CD4-positive, alpha-beta T cell treated with Interleukin-2 at 100 ng/mL for 4 hours (primary cell): ENCODE data around the gene RNF212B.
"Not testable (repeated sequence)": the region's sequence is repeated elsewhere in the genome, so short reads cannot be mapped to it uniquely, and the experiment has no call there.

Experiments used
- DNase-seq: peaks from one replicate; pipeline ENCODE4 v3.0.0-alpha.2; 2020; ENCODE audit warnings: low spot score

RNF212B gene, protein sequence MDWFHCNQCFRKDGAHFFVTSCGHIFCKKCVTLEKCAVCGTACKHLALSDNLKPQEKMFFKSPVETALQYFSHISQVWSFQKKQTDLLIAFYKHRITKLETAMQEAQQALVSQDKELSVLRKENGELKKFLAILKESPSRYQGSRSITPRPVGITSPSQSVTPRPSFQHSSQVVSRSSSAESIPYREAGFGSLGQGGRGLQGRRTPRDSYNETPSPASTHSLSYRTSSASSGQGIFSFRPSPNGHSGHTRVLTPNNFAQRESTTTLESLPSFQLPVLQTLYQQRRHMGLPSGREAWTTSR

DNA sequence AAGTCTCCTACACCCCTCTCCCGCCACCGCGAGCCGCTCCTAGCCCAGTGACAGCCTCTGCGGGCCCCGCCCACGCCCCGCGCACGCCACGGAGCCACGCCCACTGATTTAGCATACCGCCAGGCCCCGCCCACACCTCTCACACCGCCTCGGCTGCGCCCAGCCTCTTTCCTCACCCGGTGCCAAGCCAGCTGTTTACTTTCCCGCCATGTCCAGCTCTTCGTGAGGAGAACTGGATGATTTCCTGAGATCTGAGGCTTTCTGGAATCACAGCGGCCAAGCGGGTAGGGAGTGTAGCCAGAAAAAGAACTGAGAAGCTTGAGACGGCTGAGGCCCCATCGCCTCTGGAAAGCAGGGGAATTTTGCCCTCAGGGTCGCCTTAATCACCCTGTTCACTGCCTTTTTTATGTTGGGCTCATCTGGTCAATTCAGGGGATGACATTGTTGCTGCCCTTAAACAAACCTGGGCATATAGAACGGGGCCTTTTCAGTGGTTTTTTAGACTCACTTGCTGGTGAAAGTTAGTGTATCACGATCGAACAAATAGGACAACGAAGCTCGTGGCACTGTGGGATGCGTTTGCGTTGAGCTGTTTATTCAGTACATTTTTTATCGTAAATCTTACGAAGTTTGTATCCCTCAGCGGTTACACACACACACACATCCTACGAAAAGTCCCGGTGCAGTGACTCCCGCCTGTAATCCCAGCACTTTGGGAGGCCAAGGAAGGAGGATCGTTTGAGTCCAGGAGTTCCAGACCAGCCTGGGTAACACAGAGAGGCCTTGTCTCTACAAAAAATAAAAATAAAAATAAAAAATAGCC is at the start of gene RNF212B:
RNF212B (plus strand) TSS at position 165 of the 823 bp plus-strand sequence. CDS start 2,410 bp downstream, outside the sequence.
- DNase-seq = peak; percentile 59

DNA sequence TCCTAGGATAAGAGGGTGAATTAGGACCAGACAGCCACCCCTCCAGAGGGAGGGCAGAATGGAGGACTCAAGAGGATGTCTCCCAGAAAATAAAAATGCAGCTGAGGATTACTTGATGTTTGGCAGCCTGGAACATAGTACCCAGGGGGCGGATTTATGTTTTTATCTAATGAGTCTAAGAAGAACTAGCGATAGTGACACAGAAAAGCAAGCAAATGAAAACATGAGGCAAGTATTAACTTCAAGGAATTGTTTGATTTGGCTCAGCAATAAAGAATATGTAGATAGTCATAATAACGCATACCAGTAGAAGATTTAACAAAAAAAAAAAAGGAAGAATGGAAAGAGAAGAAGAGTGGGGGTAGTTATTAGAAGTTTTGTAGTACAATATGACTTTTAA is 44.3 kb upstream of the RNF212B start:
- no peak for DNase-seq

DNA sequence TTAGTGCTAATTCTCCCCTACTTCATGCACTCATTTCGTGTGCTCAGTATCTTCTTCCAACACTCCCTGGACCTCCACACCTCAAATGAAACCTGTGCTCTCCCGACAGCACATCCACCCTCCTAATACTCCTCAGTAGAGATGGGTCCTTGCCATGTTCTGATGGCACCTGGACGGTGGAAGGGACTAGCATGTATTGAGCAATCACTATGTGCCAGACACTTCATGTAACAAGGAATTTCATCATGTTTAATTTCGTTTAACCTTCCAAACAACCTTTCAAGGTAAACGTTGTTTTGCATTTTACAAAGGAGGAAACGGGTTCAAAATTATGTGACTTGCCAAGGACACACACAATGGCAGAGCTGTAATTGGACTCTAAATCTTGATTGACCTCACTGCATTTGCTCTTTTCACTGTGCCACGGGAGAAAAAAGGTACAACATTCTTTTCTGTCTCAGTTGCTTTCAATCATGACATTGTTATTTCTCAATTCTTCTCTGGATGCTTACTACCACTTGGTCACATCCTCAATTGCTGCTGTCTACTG is 42.1 kb upstream of the RNF212B start:
- DNase-seq = no peak

DNA sequence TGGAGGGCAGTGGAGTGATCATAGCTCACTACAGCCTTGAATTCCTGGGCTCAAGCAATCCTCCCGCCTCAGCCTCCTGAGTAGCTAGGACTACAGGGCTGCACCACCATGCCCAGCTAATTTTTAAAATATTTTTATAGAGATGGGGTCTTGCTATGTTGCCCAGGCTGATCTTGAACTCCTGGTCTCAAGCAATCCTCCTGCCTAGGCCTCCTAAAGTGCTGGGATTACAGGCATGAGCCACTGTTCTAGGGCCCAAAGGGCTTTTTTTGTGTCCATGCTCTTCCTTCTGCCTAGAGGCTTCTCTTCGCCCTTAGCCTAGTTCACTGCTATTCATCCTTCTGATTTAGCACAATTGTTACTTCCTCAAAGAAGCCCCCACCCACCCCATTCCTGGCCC is 41.2 kb upstream of the RNF212B start:
- not testable (repeated sequence) for DNase-seq

DNA sequence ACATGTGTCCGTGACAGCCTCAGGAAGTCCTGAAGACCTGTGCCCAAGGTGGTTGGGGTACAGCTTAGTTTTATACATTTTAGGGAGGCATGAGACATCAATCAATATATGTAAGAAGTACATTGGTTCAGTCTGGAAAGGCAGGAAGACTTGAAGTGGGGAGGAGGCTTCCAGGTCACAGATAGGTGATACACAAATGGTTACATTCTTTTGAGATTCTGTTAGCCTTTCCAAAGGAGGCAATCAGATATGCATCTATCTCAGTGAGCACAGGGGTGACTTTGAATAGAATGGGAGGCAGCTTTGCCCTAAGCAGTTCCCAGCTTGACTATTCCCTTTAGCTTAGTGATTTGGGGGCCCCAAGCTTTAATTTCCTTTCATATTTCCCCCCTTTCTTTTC is 38.6 kb upstream of the RNF212B start:
- not testable (repeated sequence) for DNase-seq

DNA sequence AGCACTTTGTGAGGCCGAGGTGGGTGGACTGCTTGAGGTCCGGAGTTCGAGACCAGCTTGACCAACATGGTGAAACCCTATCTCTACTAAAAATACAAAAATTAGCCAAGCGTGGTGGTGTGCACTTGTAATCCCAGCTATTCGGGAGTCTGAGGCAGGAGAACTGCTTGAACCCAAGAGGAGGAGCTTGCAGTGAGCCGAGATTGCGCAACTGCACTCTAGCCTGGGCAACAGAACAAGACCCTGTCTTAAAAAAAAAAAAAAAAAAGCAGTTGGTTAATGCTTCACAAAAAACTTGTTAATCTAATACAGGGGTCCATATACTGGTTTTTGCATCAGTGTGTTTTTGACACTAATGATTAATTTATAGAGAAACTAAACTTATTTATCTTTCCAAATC is 35.7 kb upstream of the RNF212B start:
- no peak for DNase-seq

DNA sequence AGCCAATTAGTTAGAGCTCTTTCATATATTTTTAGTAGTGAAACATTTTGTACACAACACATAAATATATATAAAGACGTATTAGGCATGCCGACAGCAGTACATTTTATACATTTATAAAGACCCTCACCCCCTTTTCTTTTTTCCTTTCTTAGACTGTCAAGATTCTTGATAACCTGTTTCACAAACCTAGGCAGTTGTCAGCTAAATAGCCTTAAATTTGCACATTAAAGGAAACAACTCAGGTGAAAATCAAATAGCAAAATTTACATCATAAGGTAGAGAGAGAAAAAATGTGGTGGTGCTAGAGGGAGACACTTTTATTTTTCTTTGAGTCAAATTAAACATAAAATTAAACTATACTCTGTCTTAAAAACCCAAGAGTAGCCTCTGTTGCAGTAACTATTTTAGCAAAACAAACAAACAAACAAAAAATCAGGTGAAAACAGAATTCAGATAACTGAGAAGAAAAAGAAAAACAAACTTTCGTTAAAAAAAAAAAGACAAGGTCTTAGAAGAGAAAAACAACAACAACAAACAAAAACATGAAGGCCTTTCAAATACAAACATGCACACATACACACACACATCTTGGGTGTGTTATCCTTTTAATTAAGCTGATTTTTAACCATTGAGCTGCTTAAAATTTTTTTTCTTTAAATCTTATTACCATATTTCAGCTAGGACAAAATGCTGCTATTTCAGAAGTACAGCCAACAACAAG is 31.2 kb upstream of the RNF212B start:
- DNase-seq = no peak

DNA sequence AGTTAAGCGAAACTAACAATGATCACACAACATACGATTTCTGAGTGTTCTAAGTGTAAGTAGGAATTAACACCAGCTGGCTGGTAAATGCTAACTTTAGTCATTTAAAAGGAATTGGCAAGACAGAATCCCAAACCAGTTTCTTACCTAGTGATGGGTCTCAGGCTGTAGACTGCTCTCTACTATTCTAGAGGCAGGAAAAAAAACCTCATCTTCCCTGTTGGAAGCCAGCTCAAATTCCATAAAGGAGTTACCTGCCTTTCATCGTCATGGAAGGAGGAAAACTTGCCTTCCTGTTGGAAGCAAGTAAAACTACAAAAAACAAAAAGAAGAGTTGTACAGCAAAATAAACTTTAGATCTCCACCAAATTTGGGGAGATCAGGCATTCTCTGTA is 30.6 kb upstream of the RNF212B start:
- DNase-seq = no peak

DNA sequence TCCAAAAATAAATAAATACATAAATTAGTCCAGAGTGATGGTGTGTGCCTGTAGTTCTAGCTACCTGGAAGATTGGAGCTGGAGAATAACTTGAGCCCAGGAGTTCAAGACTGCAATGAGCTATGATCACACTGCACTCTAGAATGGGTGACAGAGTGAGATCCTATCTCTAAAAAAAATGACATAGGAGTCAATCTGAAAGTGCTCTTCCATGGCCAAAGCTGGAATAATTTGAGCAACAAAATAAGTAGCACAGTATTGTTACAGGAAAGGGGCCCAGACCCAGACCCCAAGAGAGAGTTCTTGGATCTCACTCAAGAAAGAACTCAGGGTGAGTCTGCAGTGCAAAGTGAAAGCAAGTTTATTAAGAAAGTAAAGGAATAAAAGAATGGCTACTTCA is 29.4 kb upstream of the RNF212B start:
- DNase-seq = no peak

DNA sequence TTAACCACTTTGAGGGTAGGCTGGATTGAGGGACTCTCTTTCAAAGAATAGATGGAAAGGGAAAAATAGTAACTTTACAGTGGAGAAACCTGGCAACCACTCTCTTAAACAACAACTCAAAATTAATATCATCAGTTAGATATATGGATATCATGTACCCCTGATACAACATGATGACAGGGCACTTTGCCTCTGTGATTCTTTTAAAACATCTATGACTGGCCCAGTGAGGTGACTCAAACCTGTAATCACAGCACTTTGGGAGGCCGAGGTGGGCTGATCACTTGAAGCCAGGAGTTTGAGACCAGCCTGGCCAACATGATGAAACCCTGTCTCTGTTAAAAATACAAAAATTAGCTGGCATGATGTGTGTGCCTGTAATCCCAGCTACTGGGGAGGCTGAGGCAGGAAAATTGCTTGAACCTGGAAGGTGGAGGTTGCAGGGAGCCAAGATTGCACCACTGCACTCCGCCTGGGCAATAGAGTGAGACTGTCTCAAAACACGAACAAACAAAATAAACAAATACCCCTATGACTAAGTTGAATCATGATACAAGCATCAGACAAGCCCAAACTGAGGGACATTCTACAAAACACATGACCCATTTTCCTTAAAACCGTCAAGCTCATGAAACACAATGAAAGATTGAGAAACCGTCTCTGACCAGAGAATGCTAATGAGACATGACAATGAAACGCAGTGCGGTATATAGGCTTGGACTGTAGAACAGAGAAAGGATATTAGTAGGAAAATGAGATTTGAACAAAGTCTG is 27.9 kb upstream of the RNF212B start:
- DNase-seq = no peak

DNA sequence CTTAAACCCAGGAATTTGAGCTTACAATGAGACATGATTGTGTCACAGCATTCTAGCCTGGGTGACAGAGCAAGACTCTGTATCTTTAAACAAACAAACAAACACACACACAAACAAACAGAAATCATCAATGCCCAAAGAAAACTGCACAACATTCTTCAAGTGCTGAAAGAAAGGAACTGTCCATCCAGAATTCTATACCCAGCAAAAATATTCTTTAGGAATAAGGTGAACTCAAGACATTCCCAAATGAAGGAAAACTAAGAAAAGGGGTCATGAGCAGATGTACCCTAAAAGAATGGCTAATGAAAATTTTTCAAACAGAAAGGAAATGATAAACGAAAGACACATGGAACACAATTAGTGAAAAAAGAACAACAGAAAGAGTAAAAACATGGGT is 22.3 kb upstream of the RNF212B start:
- DNase-seq = no peak

DNA sequence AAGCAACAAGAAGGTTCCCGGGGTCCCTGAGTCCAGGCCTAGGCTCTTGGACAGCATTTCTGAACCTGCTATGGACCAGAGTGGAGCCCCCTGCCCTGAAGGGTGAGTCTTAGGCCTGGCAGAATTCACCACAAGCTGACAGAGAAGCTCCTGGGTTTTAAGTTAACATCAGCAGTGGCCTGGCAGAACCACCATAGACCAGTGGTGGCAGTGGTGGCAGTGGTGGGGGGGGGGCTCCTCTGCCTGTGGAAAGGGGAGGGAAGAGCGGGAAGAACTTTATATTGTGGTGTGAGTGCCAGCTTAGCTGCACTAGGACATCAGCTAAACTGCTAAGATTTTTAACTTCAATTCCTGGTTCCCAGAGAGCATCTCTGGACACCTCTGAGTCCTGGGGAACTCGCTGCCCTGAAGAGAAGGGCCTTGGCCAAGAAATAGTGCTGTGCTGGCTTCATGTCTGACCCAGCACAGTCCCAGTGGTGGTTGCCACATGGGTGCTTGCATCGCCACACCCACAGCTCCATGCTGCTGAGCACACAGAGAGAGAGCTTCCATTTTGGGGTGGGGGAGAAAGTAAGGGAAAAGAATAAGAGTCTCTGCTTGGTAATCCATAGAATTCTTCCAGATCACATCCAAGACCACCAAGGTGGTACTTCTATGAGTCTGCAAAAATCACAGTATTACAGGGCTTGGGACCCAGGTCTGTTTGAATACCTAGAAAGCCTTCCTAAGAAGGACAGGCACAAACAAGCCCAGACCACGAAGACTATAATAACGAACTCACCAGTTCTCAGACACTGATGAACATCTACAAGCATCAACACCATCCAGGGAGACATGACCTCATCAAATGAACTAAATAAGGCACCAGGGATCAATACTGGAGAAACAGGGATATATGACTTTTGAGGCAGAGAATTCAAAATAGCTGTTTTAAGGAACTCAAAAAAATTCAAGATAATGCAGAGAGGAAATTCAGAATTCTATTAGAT is 20.4 kb upstream of the RNF212B start:
- DNase-seq = no peak

DNA sequence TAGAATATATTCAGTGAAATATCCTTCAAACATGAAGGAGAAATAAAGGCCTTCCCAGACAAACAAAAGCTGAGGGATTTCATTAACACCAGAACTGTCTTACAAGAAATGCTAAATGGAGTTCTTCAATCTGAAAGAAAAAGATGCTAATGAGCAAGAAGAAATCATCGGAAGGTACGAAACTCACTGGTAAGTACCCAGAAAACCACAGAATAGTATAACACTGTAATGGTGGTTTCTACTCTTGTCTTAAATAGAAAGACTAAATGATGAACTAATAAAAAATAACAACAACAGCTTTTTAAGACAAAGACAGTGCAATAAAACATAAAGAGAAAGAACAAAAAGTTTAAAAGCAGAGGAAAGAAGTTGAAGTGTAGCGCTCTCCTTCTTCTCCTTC is 18.7 kb upstream of the RNF212B start:
- DNase-seq = no peak

DNA sequence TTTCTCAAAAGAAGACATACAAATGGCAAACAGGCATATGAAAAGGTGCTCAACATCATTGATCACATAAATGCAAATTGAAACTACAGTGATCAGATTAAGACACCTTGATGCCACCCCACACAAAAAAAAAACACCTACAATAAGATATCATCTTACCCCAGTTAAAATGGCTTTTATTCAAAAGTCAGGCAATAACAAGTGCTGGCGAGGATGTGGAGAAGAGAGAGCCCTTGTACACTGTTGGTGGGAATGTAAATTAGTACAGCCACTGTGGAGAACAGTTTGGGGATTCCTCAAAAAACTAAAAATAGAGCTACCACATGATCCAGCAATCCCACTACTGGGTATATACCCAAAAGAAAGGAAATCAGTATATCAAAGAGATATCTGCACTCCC is 12.8 kb upstream of the RNF212B start:
- not testable (repeated sequence) for DNase-seq

DNA sequence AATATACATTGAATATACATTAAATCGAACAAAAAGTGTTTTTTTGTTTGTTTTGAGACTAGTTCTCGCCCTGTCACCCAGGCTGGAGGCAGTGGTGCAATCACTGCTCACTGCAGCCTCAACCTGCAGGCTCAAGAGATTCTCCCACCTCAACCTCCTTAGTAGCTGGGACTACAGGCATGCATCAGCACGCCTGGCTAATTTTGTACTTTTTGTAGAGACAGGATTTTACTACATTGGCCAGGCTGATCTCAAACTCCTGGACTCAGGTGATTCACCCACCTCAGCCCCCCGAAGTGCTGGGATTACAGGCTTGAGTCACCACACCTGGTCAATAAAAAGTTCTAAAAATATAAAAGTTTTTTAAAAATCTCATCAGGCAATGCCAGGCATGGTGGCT is 10.2 kb upstream of the RNF212B start:
- no peak for DNase-seq

DNA sequence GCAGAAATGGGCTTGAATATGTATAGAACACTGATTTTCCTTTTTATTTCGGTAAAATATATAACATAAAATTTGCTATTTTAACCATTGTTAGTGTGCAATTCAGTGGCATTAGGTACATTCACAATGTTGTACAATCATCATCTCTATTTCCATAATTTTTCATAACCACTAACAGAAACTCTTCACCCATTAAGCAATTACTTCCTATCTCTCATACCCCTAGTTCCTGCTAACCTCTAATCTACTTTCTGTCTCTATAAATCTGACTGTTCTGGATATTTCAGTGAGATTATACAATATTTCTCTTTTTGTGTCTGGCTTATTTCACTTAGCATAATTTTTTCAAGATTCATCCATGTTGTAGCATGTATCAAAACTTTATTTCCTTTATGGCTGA is 8.9 kb upstream of the RNF212B start:
- DNase-seq = no peak

DNA sequence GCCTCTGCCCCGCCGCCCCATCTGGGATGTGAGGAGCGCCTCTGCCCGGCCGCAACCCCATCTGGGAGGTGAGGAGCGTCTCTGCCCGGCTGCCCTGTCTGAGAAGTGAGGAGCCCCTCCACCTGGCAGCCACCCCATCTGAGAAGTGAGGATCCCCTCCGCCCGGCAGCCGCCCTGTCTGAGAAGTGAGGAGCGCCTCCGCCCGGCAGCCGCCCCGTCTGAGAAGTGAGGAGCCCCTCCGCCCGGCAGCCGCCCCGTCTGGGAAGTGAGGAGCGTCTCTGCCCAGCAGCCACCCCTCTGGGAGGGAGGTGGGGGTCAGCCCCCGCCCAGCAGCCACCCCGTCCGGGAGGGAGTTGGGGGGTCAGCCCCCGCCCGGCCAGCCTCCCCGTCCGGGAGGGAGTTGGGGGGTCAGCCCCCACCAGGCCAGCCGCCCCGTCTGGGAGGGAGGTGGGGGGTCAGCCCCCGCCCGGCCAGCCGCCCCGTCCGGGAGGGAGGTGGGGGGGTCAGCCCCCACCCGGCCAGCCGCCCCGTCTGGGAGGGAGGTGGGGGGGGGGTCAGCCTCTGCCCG is 5.4 kb upstream of the RNF212B start:
- not testable (repeated sequence) for DNase-seq

DNA sequence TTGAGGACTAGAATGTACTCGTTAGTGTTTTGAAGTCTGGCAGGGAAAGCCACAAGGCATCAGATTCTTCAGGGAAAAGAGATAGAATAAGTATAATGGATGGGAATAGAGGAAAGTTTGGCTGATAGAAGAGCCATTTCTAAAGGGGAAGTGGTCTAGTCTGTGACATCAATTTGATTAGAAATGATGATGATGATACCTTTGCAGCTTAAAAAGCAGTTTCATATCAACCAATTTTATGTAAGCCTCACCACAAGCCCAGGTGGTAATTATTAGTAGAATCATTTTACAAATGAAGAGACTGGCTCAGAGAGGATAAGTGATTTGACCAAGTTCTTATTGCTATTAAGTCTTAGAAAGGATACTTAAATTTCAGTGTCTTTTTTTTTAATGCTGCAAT is 2.9 kb downstream of the RNF212B start:
- DNase-seq = no peak

DNA sequence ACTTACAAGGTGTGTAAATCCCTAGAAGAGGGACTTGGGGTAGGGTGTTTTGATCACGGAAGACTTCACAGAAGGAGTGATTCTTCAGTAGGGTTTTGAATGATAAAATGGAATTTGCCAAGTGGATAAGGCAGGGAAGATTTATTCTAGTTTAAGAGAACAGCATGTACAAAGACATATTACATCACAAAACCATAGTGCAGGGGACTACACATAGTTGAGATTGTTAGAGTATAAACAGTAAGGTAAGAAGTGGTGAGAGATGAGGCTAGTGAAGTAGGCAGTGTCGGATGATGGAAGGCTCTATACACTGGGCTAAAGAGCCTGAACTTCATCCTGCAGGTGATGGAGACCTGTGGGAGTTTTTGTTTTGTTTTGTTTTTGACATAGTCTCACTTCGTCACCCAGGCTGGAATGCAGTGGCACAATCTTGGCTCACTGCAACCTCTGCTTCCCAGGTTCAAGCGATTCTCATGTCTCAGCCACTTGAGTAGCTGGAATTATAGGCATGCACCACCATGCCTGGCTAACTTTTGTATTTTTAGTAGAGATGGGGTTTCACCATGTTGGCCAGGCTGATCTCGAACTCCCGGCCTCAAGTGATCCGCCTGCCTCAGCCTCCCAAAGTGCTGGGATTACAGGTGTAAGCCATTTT is 3.5 kb downstream of the RNF212B start:
- not testable (repeated sequence) for DNase-seq

DNA sequence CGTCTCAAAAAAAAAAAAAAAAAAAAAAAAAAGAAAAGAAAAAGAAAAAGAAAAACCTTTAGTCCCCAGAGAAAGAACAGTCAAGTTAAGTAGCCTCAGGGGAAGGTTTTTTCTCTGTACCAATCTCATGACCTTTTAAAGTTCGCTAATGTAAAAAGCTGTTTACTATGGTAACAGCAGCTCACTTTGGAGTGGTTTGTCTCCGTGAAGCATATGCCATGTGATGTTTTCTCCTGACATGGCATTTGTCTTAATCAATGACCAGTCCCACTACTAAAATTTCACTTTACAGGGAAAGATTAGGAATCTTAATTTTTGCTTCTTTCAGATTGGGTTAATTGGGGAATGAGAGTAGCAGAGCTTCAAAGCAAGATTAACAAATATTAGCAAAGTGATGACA is 4.3 kb downstream of the RNF212B start:
- no peak for DNase-seq
